DND-41 (cell line): ENCODE results near the gene PAX2.

ENCODE experiments used
- ATAC-seq: fragments of 200-7000 bp; cut with Tn5 transposase; 3 replicates; pipeline ENCODE4 v1.9.1; 2021; ENCODE audit warnings: low read depth; ENCODE audit not compliant: insufficient read depth
- DNase-seq: peaks from one replicate; pipeline ENCODE4 v3.0.0-alpha.2; 2020
- H2AFZ ChIP-seq: 2 replicates; pipeline ENCODE4 v1.6.0; 2012; ENCODE audit warnings: low read depth, low read length
- H3K27ac ChIP-seq: 2 replicates; pipeline ENCODE4 v1.5.1; 2012; ENCODE audit warnings: low read length, inconsistent platforms
- H3K27me3 ChIP-seq: fragments of 200-600 bp; sonication (generic); 2 replicates; pipeline ENCODE4 v1.6.0; 2012; ENCODE audit warnings: low read length, mild to moderate bottlenecking, inconsistent platforms; ENCODE audit not compliant: insufficient read depth, poor library complexity
- H3K36me3 ChIP-seq: 2 replicates; pipeline ENCODE4 v1.5.1; 2012; ENCODE audit warnings: low read length, inconsistent platforms; ENCODE audit not compliant: insufficient read depth
- H3K4me1 ChIP-seq: 2 replicates; pipeline ENCODE4 v1.5.1; 2012; ENCODE audit warnings: mild to moderate bottlenecking, low read length; ENCODE audit not compliant: insufficient read depth
- H3K4me2 ChIP-seq: 2 replicates; pipeline ENCODE4 v1.6.0; 2012; ENCODE audit warnings: mild to moderate bottlenecking, moderate library complexity, low read length, inconsistent platforms; ENCODE audit not compliant: insufficient read depth
- H3K4me3 ChIP-seq, 2 experiments: fragments of 200-600 bp in 1 of 2; shearing (Covaris generic) in 1 of 2; 2 replicates each; pipeline ENCODE4 v1.5.1; 2012 to 2016; ENCODE audit warnings: inconsistent platforms in 2 of 2, low read length in 2 of 2, mild to moderate bottlenecking in 2 of 2, low read depth in 1 of 2, moderate library complexity in 1 of 2
- H3K79me2 ChIP-seq: 2 replicates; pipeline ENCODE4 v1.6.0; 2012; ENCODE audit warnings: low read length, inconsistent platforms; ENCODE audit not compliant: insufficient read depth
- H3K9ac ChIP-seq: 2 replicates; pipeline ENCODE4 v1.6.0; 2012; ENCODE audit warnings: low read depth, mild to moderate bottlenecking, inconsistent platforms, low read length, moderate library complexity
- H3K9me3 ChIP-seq: 2 replicates; pipeline ENCODE4 v1.5.1; 2012; ENCODE audit warnings: low read length, moderate library complexity, mild to moderate bottlenecking, inconsistent platforms; ENCODE audit not compliant: insufficient read depth, severe bottlenecking
- H4K20me1 ChIP-seq: 2 replicates; pipeline ENCODE4 v1.6.0; 2012; ENCODE audit warnings: low read length; ENCODE audit not compliant: insufficient read depth
- EZH2 ChIP-seq: IDR thresholded peaks from 3 replicates; pipeline ENCODE4 v1.6.1; 2012; ENCODE audit warnings: borderline replicate concordance, low read depth, mild to moderate bottlenecking, moderate library complexity, low read length, inconsistent platforms; ENCODE audit not compliant: severe bottlenecking
- TF ChIP-seq, protein P1 (sequence below): IDR thresholded peaks from 2 replicates; pipeline ENCODE4 v1.5.1; 2012; ENCODE audit warnings: borderline replicate concordance, low read length, moderate library complexity, mild to moderate bottlenecking; ENCODE audit not compliant: poor library complexity, severe bottlenecking; ENCODE audit errors: extremely low read depth

Gene PAX2

DNA sequence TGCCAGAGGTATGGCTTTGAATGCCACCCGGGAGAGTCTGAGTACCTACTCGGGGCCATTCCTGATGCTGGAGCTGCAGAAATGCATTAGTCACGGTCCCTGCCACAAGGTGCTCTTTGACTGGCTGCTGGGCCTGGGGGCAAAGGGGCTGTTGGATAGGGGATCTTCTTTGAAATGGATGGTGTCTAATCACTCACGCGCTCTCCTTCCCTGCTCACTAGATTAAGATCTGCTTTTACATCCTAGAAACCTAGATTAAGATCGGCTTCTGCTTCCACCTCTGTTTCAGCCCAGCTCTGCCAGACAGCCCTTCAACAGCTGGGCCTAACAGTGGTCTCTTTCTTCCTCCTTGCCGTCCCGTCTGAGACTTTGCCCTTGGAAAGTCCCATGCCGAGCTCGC is 57.2 kb downstream of the PAX2 start:
- Histone ChIP-seq H3K4me1 (no peaks in the 10 kb centered on the region), H4K20me1 (no peaks in the 10 kb centered on the region; the same call in 1 of the 2 replicates), H3K79me2 (no peaks in the 10 kb centered on the region), H3K27me3 (peaks cover 14% of the 10 kb centered on the region), H3K27ac (no peak overlapping the region), H3K9ac (no peak overlapping the region), H2AFZ (no peak overlapping the region), H3K36me3 (no peaks in the 10 kb centered on the region), H3K4me2 (no peak overlapping the region), H3K9me3 (no peaks in the 10 kb centered on the region), H3K4me3 (no peak overlapping the region)
- ATAC-seq: no peak
- DNase-seq: no peak
- TF ChIP-seq, protein P1, sequence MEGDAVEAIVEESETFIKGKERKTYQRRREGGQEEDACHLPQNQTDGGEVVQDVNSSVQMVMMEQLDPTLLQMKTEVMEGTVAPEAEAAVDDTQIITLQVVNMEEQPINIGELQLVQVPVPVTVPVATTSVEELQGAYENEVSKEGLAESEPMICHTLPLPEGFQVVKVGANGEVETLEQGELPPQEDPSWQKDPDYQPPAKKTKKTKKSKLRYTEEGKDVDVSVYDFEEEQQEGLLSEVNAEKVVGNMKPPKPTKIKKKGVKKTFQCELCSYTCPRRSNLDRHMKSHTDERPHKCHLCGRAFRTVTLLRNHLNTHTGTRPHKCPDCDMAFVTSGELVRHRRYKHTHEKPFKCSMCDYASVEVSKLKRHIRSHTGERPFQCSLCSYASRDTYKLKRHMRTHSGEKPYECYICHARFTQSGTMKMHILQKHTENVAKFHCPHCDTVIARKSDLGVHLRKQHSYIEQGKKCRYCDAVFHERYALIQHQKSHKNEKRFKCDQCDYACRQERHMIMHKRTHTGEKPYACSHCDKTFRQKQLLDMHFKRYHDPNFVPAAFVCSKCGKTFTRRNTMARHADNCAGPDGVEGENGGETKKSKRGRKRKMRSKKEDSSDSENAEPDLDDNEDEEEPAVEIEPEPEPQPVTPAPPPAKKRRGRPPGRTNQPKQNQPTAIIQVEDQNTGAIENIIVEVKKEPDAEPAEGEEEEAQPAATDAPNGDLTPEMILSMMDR: no peak
- TF ChIP-seq EZH2: no peak

DNA sequence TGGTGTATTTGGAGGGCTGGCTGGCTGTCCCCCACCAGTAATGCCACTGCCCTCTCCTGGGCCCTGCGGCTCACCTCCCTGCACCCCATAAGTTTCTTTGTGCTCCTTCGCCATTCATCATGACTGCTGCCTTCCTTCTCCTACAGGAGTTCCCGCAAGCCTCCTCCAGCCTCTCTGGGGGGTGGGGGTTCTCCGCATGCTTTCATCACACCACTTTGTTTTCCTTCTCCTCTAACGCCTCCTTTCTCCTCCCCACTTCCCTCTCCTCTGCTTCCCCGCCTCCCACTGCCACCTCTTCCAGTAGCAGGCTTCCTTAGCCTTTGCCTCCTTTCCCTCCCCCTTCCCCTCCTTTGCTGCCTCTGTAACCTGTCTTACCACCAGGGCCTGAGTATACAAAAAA is 58.1 kb downstream of the PAX2 start:
- Histone ChIP-seq H3K4me2 (no peak overlapping the region), H3K36me3 (no peaks in the 10 kb centered on the region), H3K27me3 (peaks cover 10% of the 10 kb centered on the region), H3K4me1 (no peaks in the 10 kb centered on the region), H3K27ac (no peak overlapping the region), H3K79me2 (no peaks in the 10 kb centered on the region), H3K9me3 (no peaks in the 10 kb centered on the region), H3K9ac (no peak overlapping the region), H3K4me3 (no peak overlapping the region), H4K20me1 (no peaks in the 10 kb centered on the region; the same call in 1 of the 2 replicates), H2AFZ (no peak overlapping the region)
- no peak for TF ChIP-seq EZH2
- TF ChIP-seq, protein P1: no peak
- DNase-seq (no peak), ATAC-seq (no peak)

DNA sequence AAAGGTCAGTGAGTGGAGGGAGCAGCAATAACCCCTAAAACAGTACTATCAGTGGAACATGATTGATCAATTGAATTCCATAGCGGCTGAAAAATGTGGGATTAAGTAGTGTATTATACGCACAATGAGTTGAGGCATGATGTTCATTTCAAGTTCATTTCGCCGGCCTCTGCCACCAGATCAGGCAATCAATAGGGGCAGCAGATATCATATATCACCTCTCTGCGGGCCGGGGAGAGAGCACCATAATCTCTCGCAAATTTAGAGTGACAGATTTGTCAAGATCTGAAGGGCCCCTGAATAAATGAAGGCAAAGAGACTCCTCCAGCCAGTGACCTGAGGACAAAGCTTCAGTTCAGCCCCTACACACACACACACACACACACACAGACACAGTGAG is 58.5 kb downstream of the PAX2 start:
- no peak for TF ChIP-seq EZH2
- TF ChIP-seq, protein P1: no peak
- no peak overlapping the region for H3K27ac ChIP-seq
- no peak for ATAC-seq
- no peak overlapping the region for H3K4me3 ChIP-seq
- H3K9ac ChIP-seq: no peak overlapping the region
- peaks cover 7% of the 10 kb centered on the region for H3K27me3 ChIP-seq
- no peak for DNase-seq
- H2AFZ ChIP-seq: no peak overlapping the region
- no peaks in the 10 kb centered on the region for H3K4me1 ChIP-seq
- H3K9me3 ChIP-seq: no peaks in the 10 kb centered on the region
- H3K79me2 ChIP-seq: no peaks in the 10 kb centered on the region
- no peaks in the 10 kb centered on the region for H3K36me3 ChIP-seq
- no peak overlapping the region for H3K4me2 ChIP-seq
- no peaks in the 10 kb centered on the region; the same call in 1 of the 2 replicates for H4K20me1 ChIP-seq
